Endothelial cell of umbilical vein (primary cell): ENCODE results near the gene CSNK1A1. TPM values are rescaled to one million over a fixed set of nuclear protein-coding genes. Genes with fewer than 3 reads are reported as not detected.

Source experiments
- BruUV-seq: library from RNA; stranded (reverse); fragments of 400-500 nt; replicated peaks from 2 replicates; lab custom pipeline; 2021; lab: Mats Ljungman, UMichigan
- CTCF ChIA-PET: fragments of 300-600, 350-600 bp; sonication (Branson Sonifier 250); formaldehyde crosslinking; loops from one replicate; lab custom pipeline; 2021; ENCODE audit warnings: antibody characterized with exemption, inconsistent platforms; lab: Charles Lee
- POLR2A ChIA-PET: fragments of 300-600, 350-600 bp; sonication (Branson Sonifier 250); formaldehyde crosslinking; loops from one replicate; lab custom pipeline; 2021; ENCODE audit warnings: antibody characterized with exemption, inconsistent platforms; lab: Charles Lee
- DNase-seq: peaks from one replicate; pipeline ENCODE4 v3.0.0-alpha.2; 2011; ENCODE audit warnings: low read depth, low spot score
- FAIRE-seq: peaks from 2 replicates; lab custom pipeline; 2011; peaks lifted over from hg19 to GRCh38; lab: Jason Lieb, UNC
- H2AFZ ChIP-seq: 2 replicates; pipeline ENCODE4 v1.6.0; 2012; ENCODE audit warnings: low read depth, low read length, control low read depth, inconsistent platforms
- H3K27ac ChIP-seq: 2 replicates; pipeline ENCODE4 v1.5.1; 2011; ENCODE audit warnings: low read depth, mild to moderate bottlenecking, control low read depth, low read length, moderate library complexity; ENCODE audit not compliant: insufficient read depth
- H3K27me3 ChIP-seq, 2 experiments: 2 replicates each; pipeline versions ENCODE4 v1.6.0 to v1.6.1; 2011; ENCODE audit warnings: low read length in 2 of 2, mixed read lengths in 1 of 2; ENCODE audit not compliant: control insufficient read depth in 2 of 2, insufficient read depth in 2 of 2
- H3K36me3 ChIP-seq, 2 experiments: 2 replicates in 1 of 2; 3 replicates in 1 of 2; pipeline ENCODE4 v1.5.1; 2011; ENCODE audit warnings: low read length in 2 of 2, mild to moderate bottlenecking in 1 of 2, moderate library complexity in 1 of 2; ENCODE audit not compliant: control insufficient read depth in 2 of 2, insufficient read depth in 2 of 2; ENCODE audit errors: extremely low read depth in 1 of 2
- H3K4me1 ChIP-seq: 3 replicates; pipeline ENCODE4 v1.5.1; 2011; ENCODE audit warnings: mild to moderate bottlenecking, low read length; ENCODE audit not compliant: control insufficient read depth, insufficient read depth; ENCODE audit errors: extremely low read depth
- H3K4me2 ChIP-seq: 2 replicates; pipeline ENCODE4 v1.6.1; 2011; ENCODE audit warnings: low read length, control low read depth, mixed read lengths; ENCODE audit not compliant: insufficient read depth
- H3K4me3 ChIP-seq, 3 experiments: fragments of 200-600 bp in 1 of 3; sonication (generic), shearing (Covaris generic) in 1 of 3; replicated peaks in 1 of 3; 2 replicates each; pipeline ENCODE4 v1.5.1; 2011 to 2016; ENCODE audit warnings: control low read depth in 3 of 3, low read length in 3 of 3, mild to moderate bottlenecking in 2 of 3, inconsistent platforms in 1 of 3, low read depth in 1 of 3, moderate library complexity in 1 of 3; ENCODE audit not compliant: insufficient read depth in 1 of 3
- H3K79me2 ChIP-seq: 2 replicates; pipeline ENCODE4 v1.6.0; 2012; ENCODE audit warnings: low read length, inconsistent platforms; ENCODE audit not compliant: control insufficient read depth, insufficient read depth
- H3K9ac ChIP-seq: replicated peaks from 2 replicates; pipeline ENCODE3; 2011; ENCODE audit warnings: low read length, control low read depth; ENCODE audit not compliant: insufficient read depth; ENCODE audit errors: extremely low read depth
- H3K9me1 ChIP-seq: replicated peaks from 3 replicates; pipeline ENCODE4 v1.6.0; 2011; ENCODE audit warnings: mild to moderate bottlenecking, low read length; ENCODE audit not compliant: control insufficient read depth, insufficient read depth; ENCODE audit errors: extremely low read depth
- H3K9me3 ChIP-seq: replicated peaks from 2 replicates; pipeline ENCODE4 v1.5.1; 2012; ENCODE audit warnings: low read length, inconsistent platforms; ENCODE audit not compliant: control insufficient read depth, insufficient read depth
- H4K20me1 ChIP-seq: replicated peaks from 2 replicates; pipeline ENCODE3; 2011; ENCODE audit warnings: mild to moderate bottlenecking, low read length; ENCODE audit not compliant: control insufficient read depth, insufficient read depth; ENCODE audit errors: extremely low read depth
- EZH2 ChIP-seq: IDR thresholded peaks from 2 replicates; pipeline ENCODE4 v1.6.1; 2012; ENCODE audit warnings: borderline replicate concordance, low read depth, mild to moderate bottlenecking, moderate library complexity, low read length, inconsistent platforms; ENCODE audit not compliant: severe bottlenecking
- FOS ChIP-seq: IDR thresholded peaks from 2 replicates; pipeline ENCODE4 v1.6.1; 2011; ENCODE audit warnings: mild to moderate bottlenecking, low read length, moderate library complexity, borderline replicate concordance; ENCODE audit not compliant: insufficient read depth
- GATA2 ChIP-seq: IDR thresholded peaks from 2 replicates; pipeline ENCODE4 v1.7.0; 2011; ENCODE audit warnings: low read depth, mild to moderate bottlenecking, moderate library complexity, mixed read lengths, low read length; ENCODE audit not compliant: insufficient read length, insufficient read depth
- JUN ChIP-seq: IDR thresholded peaks from 2 replicates; pipeline ENCODE4 v1.6.1; 2011; ENCODE audit warnings: borderline replicate concordance, low read depth; ENCODE audit not compliant: insufficient read length, insufficient read depth
- MYC ChIP-seq: IDR thresholded peaks from one replicate; pipeline ENCODE4 v1.6.1; 2011; ENCODE audit warnings: mild to moderate bottlenecking, low read depth, low read length
- POLR2A ChIP-seq: IDR thresholded peaks from 2 replicates; pipeline ENCODE4 v1.6.1; 2012; ENCODE audit warnings: low read depth, mild to moderate bottlenecking, control low read depth, low read length
- POLR2AphosphoS5 ChIP-seq: IDR thresholded peaks from 2 replicates; pipeline ENCODE4 v1.6.1; 2012; ENCODE audit warnings: low read depth, mild to moderate bottlenecking, control low read depth, low read length, moderate library complexity; ENCODE audit not compliant: insufficient read depth
- dilution Hi-C: fragments of 300-500 bp; cut with MboI; formaldehyde crosslinking; loops from one replicate; pipeline ENCODE4 v1.15.0; 2019; ENCODE audit warnings: low sequenced_read_pairs; ENCODE audit not compliant: extremely low pct_ligation_motif_present
- intact Hi-C: fragments of 100-400 bp; cut with micrococcal nuclease; formaldehyde crosslinking; loops from one replicate; pipeline ENCODE4 v1.10.0; 2022
- polyA plus RNA-seq, 4 experiments: library from polyadenylated mRNA; depleted of rRNA in 3 of 4; stranded (reverse) in 3 of 4; unstranded in 1 of 4; fragments of >200 nt; gene quantifications; 2 replicates each; pipeline versions ENCODE4 v1.2.1 to v1.2.3, GENCODE V29; 2011 to 2012; ENCODE audit warnings: missing spikeins in 1 of 4
- total RNA-seq: library from RNA; stranded (reverse); gene quantifications from 2 replicates; pipeline ENCODE4 v1.2.3, GENCODE V29; 2021
- TF ChIP-seq, protein P1 (sequence below): IDR thresholded peaks from 2 replicates; pipeline ENCODE4 v1.6.1; 2011; ENCODE audit not compliant: insufficient read depth, insufficient read length
- TF ChIP-seq, protein P2 (sequence below), 2 donors: IDR thresholded peaks; 1 replicate in 1 of 2; 2 replicates in 1 of 2; pipeline ENCODE4 v1.5.1; 2011; ENCODE audit warnings: low read length in 2 of 2, mild to moderate bottlenecking in 2 of 2, moderate library complexity in 2 of 2, control low read depth in 1 of 2, inconsistent platforms in 1 of 2, low read depth in 1 of 2; ENCODE audit not compliant: insufficient read depth in 1 of 2; ENCODE audit errors: extremely low read depth in 1 of 2

The CSNK1A1 gene
- total and polyA plus RNA-seq, 2 donors (not counting 3 experiments of a cell fraction or from before 2014, with no cell fraction given) = 74.1 to 253 TPM

DNA sequence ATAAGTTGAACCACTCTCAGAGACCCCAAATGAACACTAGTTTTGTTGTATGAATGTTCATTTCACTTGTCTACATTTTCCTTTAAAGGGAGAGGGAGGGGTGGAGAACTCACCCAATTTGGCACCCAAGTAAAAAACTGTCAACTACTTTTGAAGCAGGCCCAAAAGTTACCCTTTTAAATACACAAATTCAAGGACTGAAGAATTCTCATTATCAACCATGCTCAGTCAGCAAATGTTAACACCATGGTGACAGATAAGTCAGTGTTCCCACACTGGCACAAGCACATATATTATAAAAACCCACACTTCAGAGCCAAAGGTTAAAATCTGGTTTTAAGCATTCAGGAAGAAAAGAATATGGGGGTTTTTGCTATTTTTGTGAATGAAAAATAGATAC lies 31.6 kb downstream of the CSNK1A1 start:
- no TSS peak for BruUV-seq
- no peaks in the 10 kb centered on the region for H3K27me3 ChIP-seq
- ChIA-PET POLR2A (no interaction called here), CTCF (interaction anchor here (0.8 to 3.6 kb wide), 13 partner anchors 9 to 98 kb away, joined by 3 to 21 read pairs (median 4); no protein-coding TSS in a partner anchor)
- TF ChIP-seq MYC = no peak
- no peak for TF ChIP-seq POLR2A
- no peak for TF ChIP-seq FOS
- TF ChIP-seq, protein P1, sequence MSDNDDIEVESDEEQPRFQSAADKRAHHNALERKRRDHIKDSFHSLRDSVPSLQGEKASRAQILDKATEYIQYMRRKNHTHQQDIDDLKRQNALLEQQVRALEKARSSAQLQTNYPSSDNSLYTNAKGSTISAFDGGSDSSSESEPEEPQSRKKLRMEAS = no peak
- no peak for TF ChIP-seq POLR2AphosphoS5
- TF ChIP-seq, protein P2, sequence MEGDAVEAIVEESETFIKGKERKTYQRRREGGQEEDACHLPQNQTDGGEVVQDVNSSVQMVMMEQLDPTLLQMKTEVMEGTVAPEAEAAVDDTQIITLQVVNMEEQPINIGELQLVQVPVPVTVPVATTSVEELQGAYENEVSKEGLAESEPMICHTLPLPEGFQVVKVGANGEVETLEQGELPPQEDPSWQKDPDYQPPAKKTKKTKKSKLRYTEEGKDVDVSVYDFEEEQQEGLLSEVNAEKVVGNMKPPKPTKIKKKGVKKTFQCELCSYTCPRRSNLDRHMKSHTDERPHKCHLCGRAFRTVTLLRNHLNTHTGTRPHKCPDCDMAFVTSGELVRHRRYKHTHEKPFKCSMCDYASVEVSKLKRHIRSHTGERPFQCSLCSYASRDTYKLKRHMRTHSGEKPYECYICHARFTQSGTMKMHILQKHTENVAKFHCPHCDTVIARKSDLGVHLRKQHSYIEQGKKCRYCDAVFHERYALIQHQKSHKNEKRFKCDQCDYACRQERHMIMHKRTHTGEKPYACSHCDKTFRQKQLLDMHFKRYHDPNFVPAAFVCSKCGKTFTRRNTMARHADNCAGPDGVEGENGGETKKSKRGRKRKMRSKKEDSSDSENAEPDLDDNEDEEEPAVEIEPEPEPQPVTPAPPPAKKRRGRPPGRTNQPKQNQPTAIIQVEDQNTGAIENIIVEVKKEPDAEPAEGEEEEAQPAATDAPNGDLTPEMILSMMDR (IDR thresholded peaks at IDR 0.05; ENCODE audit: extremely low read depth in 1 of 2, insufficient read depth in 1 of 2, low read depth in 1 of 2, low read length in 2 of 2) = no peak
- no peak for TF ChIP-seq GATA2
- TF ChIP-seq EZH2 = no peak
- no peak for TF ChIP-seq JUN
- dilution Hi-C loops (no loop called here), intact Hi-C loops (no loop called here)
- no peaks in the 10 kb centered on the region for H3K9me1 ChIP-seq
- H2AFZ ChIP-seq = no peak overlapping the region
- peaks cover 100% of the 10 kb centered on the region for H3K79me2 ChIP-seq
- no peak for FAIRE-seq
- H3K9me3 ChIP-seq = no peaks in the 10 kb centered on the region
- H3K4me2 ChIP-seq = peak overlapping the region; percentile 8
- no peak overlapping the region for H3K27ac ChIP-seq
- peaks cover 28% of the 10 kb centered on the region for H3K4me1 ChIP-seq
- H3K9ac ChIP-seq = no peak overlapping the region
- peaks cover 18% of the 10 kb centered on the region for H4K20me1 ChIP-seq
- DNase-seq = no peak
- peaks cover 4 to 22% of the 10 kb centered on the region in 2 experiments for H3K36me3 ChIP-seq
- H3K4me3 ChIP-seq = no peak overlapping the region
